GM21717 (cell line): ENCODE results near the gene CHST13.

Experiments
- ATAC-seq: cut with Tn5 transposase; IDR thresholded peaks from one replicate; pipeline ENCODE4 v1.9.1; 2021; ENCODE audit warnings: mild to moderate bottlenecking, moderate library complexity; ENCODE audit not compliant: unreplicated experiment

Gene CHST13

DNA sequence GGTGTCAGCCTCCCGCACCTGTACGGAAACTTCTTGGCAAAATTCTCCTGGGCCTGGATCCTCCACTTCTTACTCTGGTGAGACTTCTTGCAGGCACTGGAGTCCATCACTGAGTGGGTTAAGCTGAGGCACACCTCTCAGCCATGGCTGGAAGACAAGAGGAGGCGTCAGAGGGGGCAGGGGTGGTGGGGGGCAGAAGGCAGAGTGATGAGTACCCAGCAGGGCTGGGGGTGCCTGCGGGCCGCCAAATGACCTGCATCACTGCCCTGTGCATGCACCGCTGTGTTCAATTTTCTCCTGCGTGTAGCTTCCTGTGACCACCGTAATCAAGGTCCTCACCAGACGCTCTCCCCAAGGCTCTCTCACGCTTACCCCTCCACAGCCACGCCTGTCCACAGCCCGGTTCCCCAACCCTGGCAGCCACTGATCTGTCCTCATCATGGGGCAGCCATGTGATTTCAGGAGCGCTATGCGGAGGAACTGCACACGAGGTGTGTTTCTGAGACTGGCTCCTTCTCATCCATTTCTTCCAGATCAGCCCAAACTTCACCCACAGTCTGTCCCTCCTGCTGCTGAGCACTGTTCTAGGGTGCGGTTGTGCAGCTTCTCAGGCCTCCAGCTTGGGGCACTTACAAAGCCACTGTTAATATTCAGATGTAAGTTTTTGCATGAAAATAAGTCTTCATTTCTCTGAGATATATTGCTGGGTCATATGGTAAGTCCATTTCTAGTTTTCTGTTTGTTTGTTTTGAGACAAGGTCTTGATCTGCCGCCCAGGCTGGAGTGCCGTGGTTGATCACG is 29.5 kb downstream of the CHST13 start:
- no peak for ATAC-seq

DNA sequence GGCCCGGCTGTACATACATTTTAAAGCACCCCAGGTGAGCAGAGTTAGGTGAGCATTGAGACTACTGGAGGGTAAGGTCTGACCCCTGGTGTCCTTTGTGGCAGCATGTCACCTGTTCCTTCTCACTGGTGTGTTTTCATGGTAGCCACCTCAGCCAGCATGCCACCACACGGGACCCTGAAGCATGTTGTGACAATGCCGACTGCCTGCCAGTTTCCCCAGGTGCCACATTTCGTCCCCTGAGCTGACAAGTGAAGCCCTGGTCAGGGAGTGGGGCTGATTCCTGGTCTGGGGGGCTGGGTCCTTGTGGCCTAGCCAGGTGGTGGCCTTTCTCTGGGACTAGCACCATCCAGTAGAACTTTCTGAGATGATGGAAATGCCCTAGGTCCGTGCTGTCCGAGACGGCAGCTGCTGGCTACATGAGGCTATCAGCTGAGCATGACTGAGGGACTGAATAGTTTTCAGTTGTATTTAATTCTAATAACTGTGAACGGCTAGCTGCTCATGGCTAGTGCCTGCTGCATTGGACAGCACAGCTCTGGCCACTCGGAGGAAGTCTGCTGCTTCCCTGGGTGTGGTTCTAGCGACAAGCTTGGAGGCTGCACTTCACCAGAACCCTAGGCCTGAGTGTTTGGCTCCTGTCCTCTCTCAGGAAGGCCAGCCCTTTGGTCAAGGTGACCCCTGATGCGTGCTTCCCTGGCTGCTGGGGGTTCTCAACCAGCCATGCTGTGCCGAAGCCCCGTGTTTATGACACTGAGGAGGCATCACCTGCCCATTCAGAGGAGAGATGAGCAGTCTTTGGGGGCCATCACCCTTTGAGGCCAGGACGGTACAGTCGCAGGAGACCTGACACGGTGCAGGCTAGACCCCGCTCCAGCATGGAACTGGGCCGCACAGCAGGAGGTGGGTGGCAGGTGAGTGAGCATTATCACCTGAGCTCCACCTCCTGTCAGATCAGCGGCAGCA is 30.9 kb downstream of the CHST13 start:
- no peak for ATAC-seq

DNA sequence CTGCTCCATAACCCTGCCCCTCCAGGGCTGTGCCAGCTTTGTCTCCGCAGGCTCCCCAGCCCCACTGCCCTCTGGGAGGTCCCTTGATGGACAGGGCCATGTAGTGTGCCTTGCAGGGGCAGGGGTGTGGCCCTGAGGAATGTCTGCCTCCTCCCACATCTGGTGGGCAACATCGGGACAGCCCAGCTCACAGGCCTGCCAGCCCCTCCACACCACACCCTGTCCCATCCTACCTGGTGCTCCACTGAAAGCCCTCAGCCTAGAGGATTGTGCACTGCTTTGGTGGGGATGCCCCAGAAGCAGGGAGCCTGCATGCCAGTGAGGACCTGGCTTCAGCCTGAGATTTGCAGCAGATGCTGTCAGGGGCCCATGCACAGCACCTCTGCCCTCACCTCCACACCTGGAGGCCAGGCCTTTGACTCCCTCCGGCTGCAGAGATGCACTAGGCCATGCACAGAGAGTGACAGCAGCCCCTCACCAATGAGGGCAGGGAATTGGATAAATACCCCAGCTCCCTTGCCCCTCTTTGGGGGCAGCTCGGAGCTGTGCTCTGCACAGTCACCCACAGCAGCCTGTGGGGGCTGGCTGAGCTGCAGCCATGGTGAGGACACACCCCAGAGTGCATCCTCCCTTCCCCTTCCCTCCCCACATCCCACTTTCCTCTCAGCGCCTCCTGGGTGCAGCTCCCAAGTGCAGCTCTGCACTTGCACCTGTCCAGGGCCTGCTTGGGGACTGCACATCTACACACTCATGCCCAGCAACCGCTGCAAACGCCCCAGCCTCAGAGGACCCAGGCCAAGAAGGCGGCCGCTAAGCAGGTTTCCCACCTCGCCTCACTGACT is 32.1 kb downstream of the CHST13 start:
- no peak for ATAC-seq

DNA sequence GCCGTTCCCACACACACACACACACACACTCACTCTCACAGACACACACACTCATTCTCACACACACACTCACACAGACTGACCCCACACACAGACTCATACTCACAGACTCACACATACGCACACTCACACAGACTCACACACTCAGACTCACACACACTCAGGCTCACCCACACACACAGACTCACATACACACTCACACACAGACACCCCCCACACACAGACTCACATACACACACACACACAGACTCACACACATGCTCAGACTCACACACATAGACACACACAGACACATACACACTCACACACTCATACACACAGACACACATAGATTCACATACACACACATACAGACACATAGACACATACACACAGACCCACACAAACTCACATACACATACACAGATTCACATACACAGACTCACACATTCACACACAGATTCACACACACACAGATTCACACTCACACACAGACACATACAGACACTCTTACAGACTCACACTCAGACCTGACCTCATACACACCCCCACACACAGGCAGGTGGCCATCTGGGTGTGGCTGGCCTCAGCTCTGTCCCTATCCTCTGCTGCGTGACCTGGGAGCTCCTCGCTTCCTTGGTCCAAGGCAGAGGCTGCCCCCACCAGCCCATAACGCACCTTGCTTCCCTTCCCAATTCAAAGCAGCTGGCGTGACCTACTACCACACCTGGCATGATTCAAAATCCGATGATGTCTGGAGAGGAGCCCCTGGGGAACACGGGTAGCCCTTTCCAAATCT is 32.9 kb downstream of the CHST13 start:
- no peak for ATAC-seq

DNA sequence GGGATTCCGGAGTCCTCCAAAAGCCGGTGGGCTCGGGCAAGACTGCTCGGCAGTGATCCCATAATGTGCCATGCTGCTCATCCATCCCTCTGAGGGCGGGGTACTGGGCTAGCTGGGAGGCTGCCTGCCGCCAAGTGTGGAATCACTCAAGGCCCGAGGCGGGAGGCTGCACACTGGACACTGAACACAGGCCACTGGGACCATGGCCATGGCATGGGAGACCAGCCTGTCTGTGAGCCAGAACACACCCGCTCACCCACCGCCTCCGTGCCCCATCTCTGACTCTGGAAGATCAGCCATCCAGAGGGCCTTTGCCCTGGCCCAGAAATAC is 33.4 kb downstream of the CHST13 start:
- ATAC-seq: no peak

DNA sequence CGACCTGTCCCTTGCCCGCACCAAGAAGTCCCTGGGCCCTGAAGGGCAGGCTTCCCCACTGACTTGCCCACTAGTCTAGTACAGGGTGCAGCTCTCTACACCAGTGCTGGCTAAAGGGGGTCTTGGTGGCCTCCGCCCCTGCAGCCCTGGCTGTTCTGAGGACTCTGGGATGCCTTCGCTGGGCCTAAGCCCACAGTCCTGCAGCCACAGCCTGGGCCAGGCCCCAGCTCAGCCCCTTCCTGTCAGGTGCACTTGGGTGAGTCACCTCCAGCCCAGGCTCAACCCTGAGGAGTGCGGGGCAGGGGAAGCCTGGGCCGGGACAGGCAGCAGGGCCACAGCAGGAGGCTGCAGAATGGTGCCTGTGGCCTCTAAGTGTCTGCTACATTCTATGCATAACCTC is 33.8 kb downstream of the CHST13 start:
- no peak for ATAC-seq

DNA sequence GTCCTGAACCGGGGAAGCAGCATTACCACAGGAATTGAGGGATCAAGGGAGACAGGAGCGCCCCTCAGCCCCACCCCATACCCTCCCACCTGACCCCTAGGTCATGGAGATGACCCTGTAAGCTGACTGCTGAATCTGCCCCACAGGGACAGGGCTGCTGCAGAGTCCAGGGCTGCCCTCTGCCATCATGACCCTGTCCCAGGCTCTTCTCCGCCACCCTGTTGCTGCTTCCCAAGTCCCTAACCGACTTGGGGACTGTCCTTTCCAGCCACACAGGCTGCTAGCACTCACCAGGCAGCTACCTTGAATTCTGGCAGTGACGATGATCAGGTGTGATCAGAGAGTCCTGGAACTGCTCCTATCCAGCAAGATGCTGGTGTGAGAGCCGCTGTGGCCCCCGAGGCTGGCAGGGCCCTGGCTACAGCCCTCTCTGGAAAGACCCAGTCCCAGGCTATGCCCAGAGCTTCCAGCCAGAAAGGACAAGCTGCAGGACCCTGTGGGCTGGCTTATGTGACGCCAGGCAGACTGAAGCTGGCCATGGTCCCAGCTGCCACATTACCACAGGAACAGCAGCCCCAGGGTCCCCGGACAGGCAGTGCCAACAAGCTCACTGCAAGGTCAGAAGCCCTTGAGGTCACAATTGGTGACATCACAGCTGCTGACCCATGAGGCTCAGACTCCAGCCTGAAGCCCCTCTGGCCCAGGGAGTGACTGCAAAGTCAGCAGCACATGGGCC is 34.5 kb downstream of the CHST13 start, which contains the start of gene C3orf22:
TSS of gene C3orf22 (minus strand) at position 597 of the 736 bp plus-strand sequence. CDS start 5,542 bp downstream, outside the sequence.
- ATAC-seq: no peak

DNA sequence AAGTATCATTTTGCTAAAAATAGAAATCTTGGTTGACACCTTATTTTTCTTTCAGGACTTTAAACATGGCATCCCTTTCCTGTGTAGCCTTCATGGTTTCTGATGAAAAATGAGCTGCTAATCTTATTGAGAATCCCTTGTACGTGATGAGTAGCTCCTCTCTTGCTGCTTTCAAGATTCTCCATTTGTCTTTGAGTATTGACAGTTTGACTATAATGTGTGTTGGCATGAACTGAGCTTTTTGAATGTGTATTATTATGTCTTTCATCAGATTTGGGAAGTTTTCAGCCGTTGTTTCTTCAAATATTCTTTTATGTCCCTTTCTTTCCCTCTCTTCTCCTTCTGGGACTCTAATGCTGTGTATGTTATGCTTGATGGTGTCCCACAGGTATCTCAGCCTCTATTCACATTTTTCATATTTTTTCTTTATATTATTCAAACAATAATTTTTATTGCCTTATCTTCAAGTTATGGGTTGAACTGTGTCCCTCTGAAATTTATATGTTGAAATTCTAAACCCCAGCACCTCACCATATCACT is 38.9 kb downstream of the CHST13 start:
- no peak for ATAC-seq

DNA sequence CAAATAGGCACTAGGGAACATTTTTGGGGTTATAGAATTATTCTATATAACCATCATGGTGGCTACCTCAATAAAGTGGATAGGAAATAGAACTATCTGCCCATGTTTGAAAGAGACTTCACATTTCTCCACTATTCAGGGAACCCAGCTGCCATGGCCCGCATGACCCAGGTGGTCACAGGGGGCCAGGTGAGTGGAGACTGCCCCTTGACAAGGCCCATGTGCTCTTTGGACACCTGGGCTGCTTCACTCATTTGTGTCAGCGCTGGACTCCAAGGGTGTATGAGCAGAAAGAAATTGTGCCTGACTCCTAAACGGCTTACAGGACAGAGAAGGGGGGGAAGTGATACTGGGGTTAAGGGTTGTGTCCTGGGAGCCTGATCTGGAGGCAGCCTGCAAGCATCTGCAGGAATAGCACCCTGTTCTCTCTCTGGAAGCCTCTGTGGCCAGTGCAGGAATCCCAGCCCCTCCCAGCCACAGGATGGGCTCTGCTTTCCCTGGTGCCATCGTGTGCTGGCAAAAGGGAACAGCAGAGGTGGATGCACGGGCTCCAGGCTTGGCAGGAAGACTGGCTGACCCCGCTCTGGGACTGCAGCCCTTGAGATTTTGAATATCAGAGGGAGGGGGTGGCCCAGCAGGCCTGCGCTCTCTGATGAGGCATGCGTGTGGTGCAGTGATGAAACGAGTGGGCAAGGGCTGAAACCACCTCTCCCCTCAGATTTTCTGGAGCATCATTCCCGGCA is 43.9 kb downstream of the CHST13 start:
- ATAC-seq: no peak

DNA sequence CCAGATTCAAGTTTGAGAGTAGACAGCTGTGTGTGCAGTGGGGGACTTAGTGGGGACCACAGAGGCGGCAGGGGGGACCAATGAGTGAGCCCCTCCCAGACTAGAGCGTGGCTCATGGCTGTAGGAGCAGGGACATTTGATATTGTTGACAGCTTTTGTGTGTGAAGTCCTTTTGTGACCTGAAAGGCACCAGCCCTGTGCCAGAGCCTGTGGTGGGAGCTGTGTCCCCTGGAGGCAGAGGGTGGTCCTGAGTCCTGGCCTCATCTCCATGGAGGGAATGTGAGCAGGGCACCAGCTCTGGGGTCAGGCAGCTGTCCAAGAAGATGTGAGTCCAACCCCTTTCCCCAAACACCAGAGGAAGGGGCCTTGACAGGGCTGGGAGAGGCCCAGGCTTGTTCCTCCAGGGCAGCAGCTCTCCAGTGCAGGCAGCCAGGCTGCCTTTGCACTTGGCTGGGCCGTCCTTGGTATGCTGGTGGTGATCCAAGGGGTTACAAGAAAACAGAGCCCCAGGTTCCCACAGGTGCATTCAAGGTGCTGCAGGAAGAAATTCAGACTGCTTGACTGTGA is 44.9 kb downstream of the CHST13 start:
- ATAC-seq: no peak

DNA sequence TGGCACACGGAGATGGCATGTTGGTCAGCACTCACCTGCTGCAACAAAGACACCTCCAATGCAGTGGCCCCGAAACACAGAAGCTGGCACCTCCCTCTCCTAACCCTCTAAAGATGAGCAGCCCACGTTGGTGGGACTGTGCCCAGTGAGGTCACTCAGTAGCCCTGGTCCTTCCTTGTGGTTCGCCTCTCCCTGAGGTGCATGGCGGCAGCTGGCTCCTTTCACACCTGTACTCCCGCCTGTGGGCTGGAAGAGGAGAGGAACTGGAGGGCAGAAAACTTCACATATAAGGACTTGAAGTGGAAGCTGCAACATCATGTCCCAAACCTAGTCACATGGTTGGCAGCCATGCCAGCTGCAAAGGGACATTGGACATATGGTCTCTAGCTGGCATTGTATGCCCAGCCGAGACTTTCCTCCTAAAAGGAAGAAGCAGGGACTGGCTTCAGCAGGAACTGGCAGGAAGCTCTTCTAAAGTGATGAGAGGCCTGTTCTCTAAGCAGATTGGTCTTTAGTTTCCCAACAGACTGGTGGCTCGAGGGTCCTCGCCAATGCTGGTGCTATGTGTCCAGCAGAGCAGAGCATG is 45.5 kb downstream of the CHST13 start:
- no peak for ATAC-seq

DNA sequence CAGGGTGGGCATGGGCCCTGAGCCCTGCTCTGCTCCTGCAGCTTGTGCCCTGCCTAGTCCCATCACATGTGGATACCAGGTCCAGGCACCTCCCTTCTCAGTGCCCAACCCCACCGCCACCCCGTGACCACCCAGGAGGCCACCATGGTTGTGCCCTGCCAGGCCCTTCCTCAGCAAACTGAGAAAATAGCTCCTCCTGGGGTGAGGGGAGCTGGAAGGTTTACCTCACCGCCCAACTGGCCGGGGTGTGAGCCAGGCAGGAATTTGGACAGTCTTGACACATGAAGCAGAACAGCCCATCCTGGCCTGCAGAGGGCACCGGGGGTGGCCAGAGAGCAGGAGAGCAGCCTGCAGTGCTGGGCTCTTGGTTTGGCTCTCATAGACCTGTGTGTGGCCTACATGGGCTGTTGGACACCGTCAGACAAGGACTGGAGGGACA is 46.2 kb downstream of the CHST13 start:
- no peak for ATAC-seq

DNA sequence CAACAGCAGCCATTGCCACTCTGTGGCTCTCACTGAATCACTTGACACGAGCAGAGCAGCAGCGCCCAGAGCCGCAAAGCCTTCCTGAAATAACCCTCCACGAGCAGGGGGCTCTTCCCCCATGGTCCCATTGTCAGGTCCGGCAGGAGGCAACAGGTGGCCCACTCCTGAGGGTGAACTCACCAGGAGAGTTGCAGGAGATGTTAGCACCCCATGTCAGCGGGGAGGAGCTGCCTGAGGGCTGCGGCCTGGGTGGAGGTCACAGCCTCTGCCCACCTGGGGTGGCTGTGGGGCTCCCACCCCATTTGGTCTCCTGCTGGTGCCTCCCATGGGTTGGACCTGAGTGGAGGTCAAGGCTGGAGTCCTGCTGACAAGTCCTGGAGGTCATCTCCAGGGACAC is 47.1 kb downstream of the CHST13 start:
- ATAC-seq: no peak

DNA sequence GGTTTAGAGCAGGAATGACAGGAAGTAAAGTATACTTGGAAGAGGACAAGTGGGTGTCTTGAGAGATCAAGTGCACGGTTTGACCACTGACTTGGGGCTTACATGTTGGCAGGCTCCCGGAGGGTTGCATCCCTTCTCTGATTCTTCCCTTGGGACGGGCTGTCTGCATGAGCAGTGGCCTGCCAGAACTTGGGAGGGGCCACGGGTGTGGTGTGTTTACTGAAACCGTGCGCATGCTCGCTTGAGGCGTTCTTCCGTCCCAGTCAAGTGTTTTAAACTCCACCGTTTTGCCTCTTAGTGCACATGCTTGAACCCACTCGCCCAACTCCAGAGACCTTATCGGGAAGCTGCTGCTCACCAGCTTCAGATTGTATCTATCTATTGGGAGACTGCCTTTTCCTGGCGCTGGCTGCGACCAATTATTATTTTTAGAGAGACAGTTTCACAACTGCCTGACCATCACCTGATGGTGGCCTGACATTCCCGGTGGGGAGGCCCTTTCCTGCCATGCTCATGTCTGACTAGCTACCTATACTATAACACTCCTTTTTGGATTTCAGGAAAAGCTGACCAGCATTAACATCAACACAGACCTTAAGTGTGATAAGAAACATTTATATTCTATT is 49.6 kb downstream of the CHST13 start:
- ATAC-seq: no peak

DNA sequence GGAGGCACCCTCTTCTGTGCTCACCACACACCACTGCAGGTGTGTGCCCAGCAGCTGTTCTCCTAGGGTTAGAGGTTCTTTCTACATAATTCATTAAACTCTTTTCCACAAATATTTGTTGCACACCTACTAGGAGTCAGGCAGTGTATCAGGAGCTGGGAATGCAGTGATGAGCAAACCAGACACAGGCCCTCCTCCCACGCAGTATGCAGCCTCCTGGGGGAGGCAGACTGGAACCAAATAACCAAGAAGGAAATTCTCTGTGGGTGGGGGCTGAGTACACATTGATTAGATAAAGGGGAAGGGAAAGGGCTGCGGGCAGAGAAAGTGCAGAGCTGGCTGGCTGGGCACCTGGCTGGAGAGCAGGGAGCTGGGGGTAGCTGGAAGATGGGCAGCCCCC is 53.3 kb downstream of the CHST13 start:
- no peak for ATAC-seq

DNA sequence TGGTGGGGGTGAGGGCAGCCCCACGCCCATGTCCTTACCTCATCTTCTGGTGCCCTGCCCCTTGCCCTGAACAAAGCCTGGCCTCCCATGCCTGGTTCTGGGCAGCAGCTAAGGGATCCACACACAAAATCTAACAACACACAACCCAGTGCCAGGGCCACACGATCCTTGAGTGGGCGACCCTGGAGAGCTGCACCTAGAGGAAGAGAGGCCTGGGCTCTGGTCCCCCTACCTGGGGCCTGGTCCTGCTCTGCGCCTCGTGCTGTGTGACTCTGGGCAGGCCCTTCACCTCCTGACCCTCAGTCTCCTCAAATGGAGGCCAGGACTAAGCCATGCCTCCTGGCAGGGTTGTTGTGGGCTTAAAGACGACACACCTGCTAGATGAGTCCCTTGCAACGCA is 54.7 kb downstream of the CHST13 start:
- no peak for ATAC-seq

DNA sequence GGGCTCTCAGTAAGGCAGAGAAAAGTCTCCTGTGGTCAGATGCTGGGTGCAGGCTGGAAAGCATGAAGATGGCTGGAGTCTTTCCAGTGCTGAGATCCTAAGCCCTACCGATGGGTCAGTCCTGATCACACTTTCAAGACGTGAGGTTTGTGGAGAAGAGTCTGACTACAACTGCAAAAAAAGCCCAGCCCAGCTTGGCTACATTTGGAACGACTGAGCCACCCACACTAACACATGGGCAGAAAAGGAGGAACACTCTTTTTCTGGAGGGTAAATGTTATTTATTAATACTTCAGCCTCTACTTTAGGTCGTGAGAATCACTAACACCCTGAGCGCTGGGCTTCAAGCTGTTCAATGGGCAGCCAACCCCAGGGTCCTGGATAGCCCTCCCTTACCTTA is 56.8 kb downstream of the CHST13 start:
- ATAC-seq: no peak
